Ishikawa (cell line): Measurements from ENCODE around the gene PARVB.

Source experiments
- CEBPB ChIP-seq: IDR thresholded peaks from 2 replicates; pipeline ENCODE4 v1.6.1; 2012
- CREB1 ChIP-seq: IDR thresholded peaks from 2 replicates; pipeline ENCODE4 v1.6.1; 2012; ENCODE audit warnings: low read depth
- EGR1 ChIP-seq: IDR thresholded peaks from 2 replicates; pipeline ENCODE4 v1.6.1; 2012
- EP300 ChIP-seq: IDR thresholded peaks from 2 replicates; pipeline ENCODE4 v1.6.1; 2012; ENCODE audit warnings: borderline replicate concordance
- FOXM1 ChIP-seq: IDR thresholded peaks from 2 replicates; pipeline ENCODE4 v1.6.1; 2012; ENCODE audit warnings: low read depth, borderline replicate concordance
- NFIC ChIP-seq: IDR thresholded peaks from 2 replicates; pipeline ENCODE4 v1.6.1; 2012
- RAD21 ChIP-seq: IDR thresholded peaks from 2 replicates; pipeline ENCODE4 v1.6.1; 2012; ENCODE audit warnings: low read depth
- TAF1 ChIP-seq: IDR thresholded peaks from 2 replicates; pipeline ENCODE4 v1.6.1; 2012; ENCODE audit warnings: low read depth, mild to moderate bottlenecking
- TCF12 ChIP-seq: IDR thresholded peaks from 2 replicates; pipeline ENCODE4 v1.6.1; 2012; ENCODE audit warnings: low read depth
- TEAD4 ChIP-seq: IDR thresholded peaks from 2 replicates; pipeline ENCODE4 v1.6.1; 2012
- YY1 ChIP-seq: IDR thresholded peaks from 2 replicates; pipeline ENCODE4 v1.6.1; 2012; ENCODE audit warnings: low read depth
- ZBTB7A ChIP-seq: IDR thresholded peaks from 2 replicates; pipeline ENCODE4 v1.6.1; 2012; ENCODE audit warnings: low read depth
- TF ChIP-seq, protein P1 (sequence below): IDR thresholded peaks from 2 replicates; pipeline ENCODE4 v1.6.1; 2012
- TF ChIP-seq, protein P2 (sequence below): IDR thresholded peaks from 2 replicates; pipeline ENCODE4 v1.6.1; 2012; ENCODE audit warnings: low read depth, mild to moderate bottlenecking
- TF ChIP-seq, protein P3 (sequence below): IDR thresholded peaks from 2 replicates; pipeline ENCODE4 v1.6.1; 2012

Gene PARVB

DNA sequence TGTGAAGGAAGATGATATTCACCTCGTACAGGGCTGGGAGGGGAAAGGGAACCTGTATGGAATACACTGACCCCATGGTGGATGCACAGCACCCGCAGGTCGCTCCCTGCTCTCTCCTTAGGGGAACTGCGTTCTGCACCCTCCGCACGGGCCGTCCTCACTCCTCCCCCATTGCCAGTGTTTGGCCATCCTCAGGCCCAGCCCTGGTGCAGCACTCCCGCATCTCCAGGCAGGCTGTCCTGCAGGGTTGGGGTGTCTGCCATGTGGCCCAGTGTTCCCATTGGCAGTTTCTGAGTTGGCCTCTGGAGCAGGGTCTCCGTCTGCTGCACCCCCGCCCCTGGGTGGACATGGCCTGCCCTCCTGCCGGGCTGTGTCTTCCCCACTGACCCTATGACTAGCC lies 137.6 kb downstream of the PARVB start:
- TF ChIP-seq TCF12 (no peak), EP300 (no peak), CREB1 (no peak), ZBTB7A (no peak), TEAD4 (no peak), NFIC (no peak), YY1 (no peak), RAD21 (no peak), TAF1 (no peak), FOXM1 (no peak), EGR1 (no peak), CEBPB (no peak)
- TF ChIP-seq, protein P1, sequence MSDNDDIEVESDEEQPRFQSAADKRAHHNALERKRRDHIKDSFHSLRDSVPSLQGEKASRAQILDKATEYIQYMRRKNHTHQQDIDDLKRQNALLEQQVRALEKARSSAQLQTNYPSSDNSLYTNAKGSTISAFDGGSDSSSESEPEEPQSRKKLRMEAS: no peak
- TF ChIP-seq, protein P2, sequence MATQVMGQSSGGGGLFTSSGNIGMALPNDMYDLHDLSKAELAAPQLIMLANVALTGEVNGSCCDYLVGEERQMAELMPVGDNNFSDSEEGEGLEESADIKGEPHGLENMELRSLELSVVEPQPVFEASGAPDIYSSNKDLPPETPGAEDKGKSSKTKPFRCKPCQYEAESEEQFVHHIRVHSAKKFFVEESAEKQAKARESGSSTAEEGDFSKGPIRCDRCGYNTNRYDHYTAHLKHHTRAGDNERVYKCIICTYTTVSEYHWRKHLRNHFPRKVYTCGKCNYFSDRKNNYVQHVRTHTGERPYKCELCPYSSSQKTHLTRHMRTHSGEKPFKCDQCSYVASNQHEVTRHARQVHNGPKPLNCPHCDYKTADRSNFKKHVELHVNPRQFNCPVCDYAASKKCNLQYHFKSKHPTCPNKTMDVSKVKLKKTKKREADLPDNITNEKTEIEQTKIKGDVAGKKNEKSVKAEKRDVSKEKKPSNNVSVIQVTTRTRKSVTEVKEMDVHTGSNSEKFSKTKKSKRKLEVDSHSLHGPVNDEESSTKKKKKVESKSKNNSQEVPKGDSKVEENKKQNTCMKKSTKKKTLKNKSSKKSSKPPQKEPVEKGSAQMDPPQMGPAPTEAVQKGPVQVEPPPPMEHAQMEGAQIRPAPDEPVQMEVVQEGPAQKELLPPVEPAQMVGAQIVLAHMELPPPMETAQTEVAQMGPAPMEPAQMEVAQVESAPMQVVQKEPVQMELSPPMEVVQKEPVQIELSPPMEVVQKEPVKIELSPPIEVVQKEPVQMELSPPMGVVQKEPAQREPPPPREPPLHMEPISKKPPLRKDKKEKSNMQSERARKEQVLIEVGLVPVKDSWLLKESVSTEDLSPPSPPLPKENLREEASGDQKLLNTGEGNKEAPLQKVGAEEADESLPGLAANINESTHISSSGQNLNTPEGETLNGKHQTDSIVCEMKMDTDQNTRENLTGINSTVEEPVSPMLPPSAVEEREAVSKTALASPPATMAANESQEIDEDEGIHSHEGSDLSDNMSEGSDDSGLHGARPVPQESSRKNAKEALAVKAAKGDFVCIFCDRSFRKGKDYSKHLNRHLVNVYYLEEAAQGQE: no peak
- TF ChIP-seq, protein P3, sequence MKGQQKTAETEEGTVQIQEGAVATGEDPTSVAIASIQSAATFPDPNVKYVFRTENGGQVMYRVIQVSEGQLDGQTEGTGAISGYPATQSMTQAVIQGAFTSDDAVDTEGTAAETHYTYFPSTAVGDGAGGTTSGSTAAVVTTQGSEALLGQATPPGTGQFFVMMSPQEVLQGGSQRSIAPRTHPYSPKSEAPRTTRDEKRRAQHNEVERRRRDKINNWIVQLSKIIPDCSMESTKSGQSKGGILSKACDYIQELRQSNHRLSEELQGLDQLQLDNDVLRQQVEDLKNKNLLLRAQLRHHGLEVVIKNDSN: no peak

DNA sequence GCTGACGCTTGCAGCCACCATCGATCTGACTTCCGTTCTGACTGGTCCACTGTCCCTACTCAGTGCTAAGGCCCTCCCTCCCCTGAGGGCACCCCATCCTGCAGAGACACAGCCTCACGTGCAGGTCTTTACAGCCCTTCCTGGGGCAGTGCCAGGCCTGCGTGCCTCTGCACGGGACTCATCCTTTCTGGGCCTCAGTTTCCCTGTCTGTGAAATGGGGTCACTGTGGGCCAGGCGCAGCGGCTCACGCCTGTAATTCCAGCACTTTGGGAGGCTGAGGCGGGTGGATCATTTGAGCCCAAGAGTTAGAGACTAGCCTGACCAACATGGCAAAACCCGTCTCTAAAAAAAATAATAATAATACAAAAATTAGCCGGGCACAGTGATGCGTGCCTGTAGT lies 138.9 kb downstream of the PARVB start:
- TF ChIP-seq TCF12: no peak
- TF ChIP-seq, protein P1: no peak
- no peak for TF ChIP-seq CREB1
- TF ChIP-seq, protein P3: no peak
- no peak for TF ChIP-seq CEBPB
- TF ChIP-seq FOXM1: no peak
- TF ChIP-seq EGR1: no peak
- TF ChIP-seq, protein P2: no peak
- no peak for TF ChIP-seq TAF1
- TF ChIP-seq EP300: no peak
- no peak for TF ChIP-seq NFIC
- no peak for TF ChIP-seq ZBTB7A
- TF ChIP-seq TEAD4: no peak
- no peak for TF ChIP-seq RAD21
- no peak for TF ChIP-seq YY1

DNA sequence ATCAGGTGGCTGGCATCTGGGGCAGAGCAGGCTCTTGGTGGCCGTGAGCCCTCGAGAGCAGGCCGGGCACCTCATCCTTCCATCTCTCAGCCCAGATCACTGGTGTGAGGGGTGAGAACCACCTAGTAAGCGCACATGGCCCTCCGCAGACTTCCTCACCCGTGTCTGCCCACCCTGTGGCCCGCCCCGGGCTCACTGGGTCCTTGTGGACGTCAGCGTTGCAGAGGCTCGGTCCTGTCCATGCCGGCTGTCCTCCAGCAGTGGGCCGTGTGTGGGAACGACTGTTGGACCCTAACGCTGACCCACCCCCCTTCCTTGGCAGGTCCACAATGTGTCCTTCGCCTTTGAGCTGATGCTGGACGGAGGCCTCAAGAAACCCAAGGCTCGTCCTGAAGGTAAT lies 139.4 kb downstream of the PARVB start:
- no peak for TF ChIP-seq CREB1
- TF ChIP-seq EGR1: no peak
- TF ChIP-seq TCF12: no peak
- no peak for TF ChIP-seq TEAD4
- TF ChIP-seq TAF1: no peak
- TF ChIP-seq RAD21: no peak
- TF ChIP-seq, protein P2: no peak
- no peak for TF ChIP-seq NFIC
- TF ChIP-seq EP300: no peak
- TF ChIP-seq, protein P3: no peak
- TF ChIP-seq, protein P1: no peak
- TF ChIP-seq CEBPB: no peak
- TF ChIP-seq FOXM1: no peak
- no peak for TF ChIP-seq YY1
- TF ChIP-seq ZBTB7A: no peak

DNA sequence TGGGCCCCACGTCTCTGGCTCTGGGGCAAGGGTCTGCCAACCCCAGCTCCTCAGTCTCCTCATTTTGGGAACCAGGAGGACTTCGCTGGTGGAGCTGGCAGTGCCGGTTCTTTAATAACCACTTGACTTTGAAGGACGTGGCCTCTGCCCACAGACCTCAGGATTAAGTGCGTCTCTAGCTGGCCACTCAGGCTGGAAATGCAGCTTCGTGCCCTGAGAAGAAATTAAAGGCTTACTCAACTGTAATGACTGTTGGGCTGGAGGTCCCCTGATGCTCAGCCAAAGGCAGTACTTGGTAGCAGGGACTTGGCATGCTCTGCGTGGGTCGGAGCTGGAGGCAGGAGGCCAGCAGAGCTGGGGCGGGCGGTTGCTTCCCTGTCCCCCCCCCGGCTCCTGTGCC lies 139.9 kb downstream of the PARVB start:
- TF ChIP-seq, protein P2: no peak
- no peak for TF ChIP-seq EP300
